Measurements from ENCODE around the gene SIM2.

SIM2 gene

DNA sequence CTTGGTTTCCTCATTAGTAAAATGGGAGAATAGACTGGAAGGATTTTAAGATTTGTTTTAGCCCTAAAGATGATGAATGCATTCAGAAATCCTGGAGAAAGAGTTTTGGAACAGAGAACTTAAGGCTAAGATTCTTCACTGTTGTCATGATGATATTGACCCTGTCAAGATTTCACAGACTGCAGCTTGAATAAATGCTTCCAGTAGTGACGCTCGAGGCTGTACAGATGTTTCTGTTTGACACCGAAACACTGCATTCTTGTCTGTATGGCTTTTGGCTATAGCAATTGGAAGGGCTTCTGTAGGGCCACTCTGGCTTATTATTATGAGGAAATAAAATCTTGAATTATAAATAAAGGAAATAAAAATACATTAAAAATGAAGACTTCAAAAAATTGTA lies 25.7 kb downstream of the SIM2 start:
- H3K4me3 ChIP-seq (replicated peaks; ENCODE audit: low read depth, low read length), result no peak overlapping the region
- TF ChIP-seq, protein P1, sequence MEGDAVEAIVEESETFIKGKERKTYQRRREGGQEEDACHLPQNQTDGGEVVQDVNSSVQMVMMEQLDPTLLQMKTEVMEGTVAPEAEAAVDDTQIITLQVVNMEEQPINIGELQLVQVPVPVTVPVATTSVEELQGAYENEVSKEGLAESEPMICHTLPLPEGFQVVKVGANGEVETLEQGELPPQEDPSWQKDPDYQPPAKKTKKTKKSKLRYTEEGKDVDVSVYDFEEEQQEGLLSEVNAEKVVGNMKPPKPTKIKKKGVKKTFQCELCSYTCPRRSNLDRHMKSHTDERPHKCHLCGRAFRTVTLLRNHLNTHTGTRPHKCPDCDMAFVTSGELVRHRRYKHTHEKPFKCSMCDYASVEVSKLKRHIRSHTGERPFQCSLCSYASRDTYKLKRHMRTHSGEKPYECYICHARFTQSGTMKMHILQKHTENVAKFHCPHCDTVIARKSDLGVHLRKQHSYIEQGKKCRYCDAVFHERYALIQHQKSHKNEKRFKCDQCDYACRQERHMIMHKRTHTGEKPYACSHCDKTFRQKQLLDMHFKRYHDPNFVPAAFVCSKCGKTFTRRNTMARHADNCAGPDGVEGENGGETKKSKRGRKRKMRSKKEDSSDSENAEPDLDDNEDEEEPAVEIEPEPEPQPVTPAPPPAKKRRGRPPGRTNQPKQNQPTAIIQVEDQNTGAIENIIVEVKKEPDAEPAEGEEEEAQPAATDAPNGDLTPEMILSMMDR (IDR thresholded peaks at IDR 0.05; ENCODE audit: low read length, missing control alignments), result no peak
- DNase-seq (ENCODE audit: low read depth), result no peak

DNA sequence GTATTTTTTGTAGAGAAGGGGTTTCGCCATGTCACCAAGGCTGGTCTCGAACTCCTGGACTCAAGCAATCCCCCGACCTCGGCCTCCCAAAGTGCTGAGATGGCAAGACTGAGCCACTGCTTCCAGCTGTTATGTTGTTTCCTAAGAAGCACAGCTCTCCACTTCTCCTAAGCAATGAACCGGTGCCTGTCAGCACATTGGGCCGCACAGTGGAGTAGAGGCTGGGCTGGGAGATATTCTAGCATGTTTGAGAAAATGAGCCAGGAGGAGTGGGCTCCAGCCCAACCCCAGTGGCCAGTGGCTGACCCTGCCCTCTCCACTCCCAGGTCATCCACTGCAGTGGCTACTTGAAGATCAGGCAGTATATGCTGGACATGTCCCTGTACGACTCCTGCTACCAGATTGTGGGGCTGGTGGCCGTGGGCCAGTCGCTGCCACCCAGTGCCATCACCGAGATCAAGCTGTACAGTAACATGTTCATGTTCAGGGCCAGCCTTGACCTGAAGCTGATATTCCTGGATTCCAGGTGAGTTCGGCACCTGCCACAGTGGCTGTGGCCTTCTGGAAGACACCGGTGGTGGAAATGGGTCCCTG lies 27.0 kb downstream of the SIM2 start:
- TF ChIP-seq, protein P1 (IDR thresholded peaks at IDR 0.05; ENCODE audit: low read length, missing control alignments), result no peak
- H3K4me3 ChIP-seq (replicated peaks; ENCODE audit: low read depth, low read length), result no peak overlapping the region
- DNase-seq (ENCODE audit: low read depth), result no peak

DNA sequence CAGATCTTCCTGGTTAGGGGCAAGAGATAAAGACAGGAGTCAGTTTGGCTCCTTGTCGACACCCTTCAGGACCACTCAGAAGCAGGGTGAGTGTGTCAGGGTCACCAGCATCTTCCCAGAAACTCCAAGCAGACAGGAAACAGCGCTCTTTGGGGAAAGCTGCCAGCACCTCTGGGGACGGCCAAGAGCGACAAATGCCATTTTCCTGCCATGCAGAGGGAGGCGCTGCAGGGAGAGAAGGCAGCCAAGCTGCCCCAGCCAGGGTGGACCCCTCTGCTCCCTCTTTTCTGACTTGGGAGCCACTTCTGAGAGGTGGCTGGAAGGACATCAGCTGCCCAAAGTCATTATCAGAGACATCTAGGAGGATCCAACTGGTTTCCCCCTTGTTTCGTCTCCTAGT lies 29.0 kb downstream of the SIM2 start:
- no peak for DNase-seq (ENCODE audit: low read depth)
- TF ChIP-seq, protein P1 (IDR thresholded peaks at IDR 0.05; ENCODE audit: low read length, missing control alignments), result no peak

DNA sequence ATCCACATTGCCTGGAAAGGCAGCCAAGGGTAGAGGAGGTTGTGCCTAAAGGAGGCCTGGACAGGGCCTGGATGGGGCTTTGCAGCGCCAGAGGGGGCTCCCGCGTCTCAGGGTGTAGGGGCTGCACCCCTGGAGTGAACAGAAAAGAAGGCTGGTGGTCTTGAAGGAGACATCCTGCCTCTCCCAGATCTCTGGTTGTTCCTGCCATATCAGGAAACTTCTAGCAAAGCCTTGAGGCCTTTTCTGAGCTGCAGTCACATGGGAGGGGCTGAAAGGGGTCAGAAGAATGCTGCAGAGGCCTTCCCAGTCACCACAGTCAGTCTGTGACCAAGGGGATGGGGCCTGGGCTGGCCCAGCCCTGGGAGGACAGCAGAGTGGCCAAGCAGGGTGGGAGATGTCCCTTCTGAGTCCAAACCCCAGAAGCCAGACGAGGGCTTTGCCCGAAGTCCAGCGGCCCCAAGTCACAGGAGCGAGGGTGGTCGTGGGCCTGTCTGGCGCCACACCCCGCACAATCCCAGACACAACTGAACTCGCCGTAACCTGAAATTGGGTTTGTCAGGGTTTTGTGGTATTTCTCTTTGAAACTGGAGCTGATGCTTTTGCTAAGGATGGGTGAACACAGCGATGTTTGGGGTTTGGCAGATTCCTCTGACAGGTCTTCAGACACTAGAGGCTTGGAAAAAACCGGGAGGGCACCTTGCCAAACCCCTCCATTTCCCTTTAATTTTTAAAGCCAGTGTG lies 29.6 kb downstream of the SIM2 start:
- TF ChIP-seq, protein P1 (IDR thresholded peaks at IDR 0.05; ENCODE audit: low read length, missing control alignments), result no peak
- DNase-seq (ENCODE audit: low read depth), result no peak
- no peak overlapping the region for H3K4me3 ChIP-seq (replicated peaks; ENCODE audit: low read depth, low read length)

More for the DNA sequence above, 29.0 kb downstream of the SIM2 start:
- no peak overlapping the region for H3K4me3 ChIP-seq (replicated peaks; ENCODE audit: low read depth, low read length)

DNA sequence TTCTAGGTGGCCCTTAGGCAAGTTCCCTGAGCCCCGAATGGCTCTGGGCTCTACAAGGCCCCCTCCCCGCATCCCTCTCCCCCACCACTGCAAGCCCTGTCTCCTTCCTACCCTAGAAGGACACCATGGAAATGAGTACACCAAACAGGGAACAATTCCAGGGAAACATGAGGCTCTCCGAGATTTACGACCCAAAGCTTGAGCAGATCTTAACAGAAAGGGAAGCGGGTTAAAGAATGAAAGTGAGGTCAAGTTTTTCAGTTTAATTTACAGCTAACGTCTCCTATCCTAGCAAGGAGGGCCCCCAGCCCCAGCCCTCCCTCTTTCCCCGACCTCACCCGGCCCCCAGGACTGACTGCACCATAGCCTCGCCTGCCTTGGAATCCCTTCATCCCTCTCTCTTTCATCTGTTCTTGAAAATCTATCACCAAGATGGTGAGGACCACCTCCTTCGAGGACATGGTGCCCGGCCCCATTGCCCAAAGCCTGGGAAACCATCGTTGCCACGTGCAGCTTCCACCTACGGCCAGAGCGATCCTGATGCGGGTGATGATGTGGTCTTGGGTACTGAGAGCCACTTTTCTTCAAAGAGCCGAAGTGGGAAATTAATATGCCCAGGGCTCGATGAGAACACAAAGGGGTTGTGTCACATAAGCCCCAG lies 30.5 kb downstream of the SIM2 start:
- no peak overlapping the region for H3K4me3 ChIP-seq (replicated peaks; ENCODE audit: low read depth, low read length)
- no peak for DNase-seq (ENCODE audit: low read depth)
- TF ChIP-seq, protein P1 (IDR thresholded peaks at IDR 0.05; ENCODE audit: low read length, missing control alignments), result no peak

DNA sequence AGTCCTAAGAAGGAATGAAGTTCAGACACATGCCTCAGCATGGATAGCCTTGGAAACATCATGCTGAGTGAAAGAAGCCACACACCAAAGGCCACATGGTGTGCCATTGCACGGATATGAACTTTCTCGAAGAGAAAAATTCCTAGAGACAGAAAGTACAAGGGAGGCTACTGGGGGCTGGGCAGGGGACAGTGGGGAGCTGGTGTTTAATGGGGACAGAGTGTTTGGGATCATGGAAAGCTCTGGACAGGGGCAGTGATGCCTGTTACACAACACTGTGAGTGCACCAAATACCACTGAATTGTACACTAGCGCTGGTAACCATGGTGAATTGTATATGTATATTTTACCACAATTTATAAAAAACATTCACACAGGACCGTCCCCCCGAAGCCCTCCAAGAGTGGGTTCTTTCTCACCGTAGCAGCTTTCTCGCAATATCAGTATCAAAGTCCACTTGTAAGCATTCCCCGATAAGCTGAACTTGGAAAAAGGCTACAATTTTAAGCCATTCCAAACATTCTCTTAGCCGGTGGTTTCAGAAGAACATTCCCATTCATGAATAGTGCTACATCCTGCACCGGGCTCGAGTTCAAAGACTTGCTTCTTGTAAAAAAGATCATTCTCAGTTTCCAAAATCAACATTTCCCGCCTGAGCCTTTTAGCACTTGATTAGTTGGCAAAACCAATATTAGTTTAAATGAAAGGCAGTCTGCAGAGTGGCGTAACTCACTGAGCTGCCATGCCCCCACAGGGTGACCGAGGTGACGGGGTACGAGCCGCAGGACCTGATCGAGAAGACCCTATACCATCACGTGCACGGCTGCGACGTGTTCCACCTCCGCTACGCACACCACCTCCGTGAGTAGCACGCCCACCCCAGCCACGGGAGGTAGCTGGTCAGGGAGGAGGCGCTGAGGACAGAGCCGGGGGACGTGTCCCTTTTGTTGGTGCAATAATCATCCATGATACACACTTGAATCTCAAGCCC lies 31.7 kb downstream of the SIM2 start:
- TF ChIP-seq, protein P1 (IDR thresholded peaks at IDR 0.05; ENCODE audit: low read length, missing control alignments), result no peak
- H3K4me3 ChIP-seq (replicated peaks; ENCODE audit: low read depth, low read length), result no peak overlapping the region
- no peak for DNase-seq (ENCODE audit: low read depth)
